Hair follicular keratinocyte (primary cell): ENCODE measurements around the gene IL2. TPM values are rescaled to one million over a fixed set of nuclear protein-coding genes. Genes with fewer than 3 reads are reported as not detected.

ENCODE experiments used
- total RNA-seq: library from RNA; depleted of rRNA; stranded (reverse); fragments of >200 nt; gene quantifications from 2 replicates; pipeline ENCODE4 v1.2.3, GENCODE V29; 2015

The IL2 gene
- not detected in 2 replicates for total RNA-seq

GRCh38 chr4:122456231-122457116 is at the start of gene IL2:
Gene IL2, minus strand, starts transcription at chr4:122456725. Its CDS starts 285 bp downstream, at chr4:122456440.

Other genes starting within 250 kb of the IL2 start
- gene ADAD1, start 77.7 kb downstream of the IL2 start, total RNA-seq: not detected in 2 replicates
- gene IL21, start 164.3 kb upstream of the IL2 start, total RNA-seq: not detected in 2 replicates